GM12874 (cell line): ENCODE measurements around the gene CHST7.

Experiments used
- TF ChIP-seq, protein P1 (sequence below): IDR thresholded peaks from 2 replicates; pipeline ENCODE4 v1.5.1; 2011; ENCODE audit warnings: low read depth, mild to moderate bottlenecking, control low read depth, low read length, moderate library complexity; ENCODE audit not compliant: insufficient read depth

CHST7 gene

DNA sequence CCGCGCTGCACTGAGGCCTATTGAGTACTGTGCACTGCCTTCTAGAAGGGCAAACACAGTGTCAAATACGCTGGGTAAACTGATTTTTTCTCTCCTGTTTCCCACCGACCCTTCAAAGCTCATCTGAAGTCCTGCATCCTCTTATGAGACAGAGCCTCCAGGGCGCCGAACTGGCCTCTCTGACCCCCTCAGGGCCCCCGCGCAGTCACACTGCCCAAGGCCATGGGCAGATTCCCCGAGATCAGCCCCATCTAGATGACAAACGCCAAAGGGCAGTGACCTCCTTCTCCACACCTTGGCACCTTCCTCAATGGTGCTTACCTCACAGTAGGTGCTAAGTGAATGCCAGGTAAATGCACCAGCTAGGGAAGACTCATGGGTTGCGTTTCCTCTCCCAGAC, 34.4 kb downstream of the CHST7 start:
- TF ChIP-seq, protein P1, sequence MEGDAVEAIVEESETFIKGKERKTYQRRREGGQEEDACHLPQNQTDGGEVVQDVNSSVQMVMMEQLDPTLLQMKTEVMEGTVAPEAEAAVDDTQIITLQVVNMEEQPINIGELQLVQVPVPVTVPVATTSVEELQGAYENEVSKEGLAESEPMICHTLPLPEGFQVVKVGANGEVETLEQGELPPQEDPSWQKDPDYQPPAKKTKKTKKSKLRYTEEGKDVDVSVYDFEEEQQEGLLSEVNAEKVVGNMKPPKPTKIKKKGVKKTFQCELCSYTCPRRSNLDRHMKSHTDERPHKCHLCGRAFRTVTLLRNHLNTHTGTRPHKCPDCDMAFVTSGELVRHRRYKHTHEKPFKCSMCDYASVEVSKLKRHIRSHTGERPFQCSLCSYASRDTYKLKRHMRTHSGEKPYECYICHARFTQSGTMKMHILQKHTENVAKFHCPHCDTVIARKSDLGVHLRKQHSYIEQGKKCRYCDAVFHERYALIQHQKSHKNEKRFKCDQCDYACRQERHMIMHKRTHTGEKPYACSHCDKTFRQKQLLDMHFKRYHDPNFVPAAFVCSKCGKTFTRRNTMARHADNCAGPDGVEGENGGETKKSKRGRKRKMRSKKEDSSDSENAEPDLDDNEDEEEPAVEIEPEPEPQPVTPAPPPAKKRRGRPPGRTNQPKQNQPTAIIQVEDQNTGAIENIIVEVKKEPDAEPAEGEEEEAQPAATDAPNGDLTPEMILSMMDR: no peak

- TF ChIP-seq, protein P1: no peak
Observed at GRCh38 chrX:46610070-46610658, 36.6 kb downstream of the CHST7 start.

DNA sequence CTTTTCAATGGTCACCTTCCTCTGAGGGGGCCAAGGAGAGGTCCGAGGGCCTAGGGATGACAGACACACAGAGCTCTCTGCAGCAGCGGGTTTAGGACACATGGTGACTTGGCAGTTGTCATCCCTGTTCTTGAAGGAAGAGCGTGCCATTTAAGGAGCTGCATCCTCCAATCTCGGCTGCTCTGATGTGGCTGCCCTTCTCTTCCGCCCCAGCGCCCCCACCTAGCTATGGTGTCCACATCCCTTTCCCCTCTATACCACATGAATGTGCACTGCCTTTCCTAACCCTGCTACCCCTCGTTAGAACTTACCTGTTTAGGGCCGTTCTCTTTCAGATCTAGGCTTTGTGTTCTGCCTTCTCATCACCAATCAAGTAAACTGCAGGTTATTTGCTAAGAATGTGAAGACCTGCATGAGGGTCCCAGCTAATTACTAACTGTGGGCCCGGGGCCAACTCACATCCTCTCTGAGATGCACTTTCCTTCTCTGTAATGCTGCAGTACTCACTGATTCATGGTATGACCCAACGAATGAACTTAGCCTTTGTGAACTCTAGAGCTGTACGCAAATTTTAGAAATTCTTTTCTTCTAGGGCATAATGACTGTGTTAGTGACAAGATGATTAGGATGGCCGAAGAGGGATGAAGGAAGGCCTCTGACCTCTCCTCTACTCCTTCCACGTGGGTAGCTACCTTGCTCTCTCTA, 38.2 kb downstream of the CHST7 start:
- TF ChIP-seq, protein P1: no peak

GRCh38 chrX:46617906-46618305, 44.3 kb downstream of the CHST7 start:
- TF ChIP-seq, protein P1: no peak

DNA sequence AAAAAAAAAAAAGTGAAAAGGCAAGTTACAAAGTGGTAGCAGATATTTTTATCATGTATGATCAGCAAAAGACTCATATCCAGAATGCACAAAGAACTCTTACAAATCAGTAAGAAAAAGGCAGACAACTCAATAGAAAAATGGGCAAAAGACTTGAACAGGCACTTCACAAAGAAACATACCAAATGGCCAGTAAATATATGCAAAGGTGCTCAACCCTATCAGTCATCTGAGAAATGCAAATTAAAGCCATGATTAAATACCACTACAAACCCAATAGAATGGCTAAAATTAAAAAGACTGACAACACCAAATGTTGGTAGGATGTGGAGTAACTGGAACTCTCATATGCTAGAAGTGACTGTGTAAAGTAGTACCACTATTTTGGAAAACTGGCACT, 45.4 kb downstream of the CHST7 start:
- TF ChIP-seq, protein P1: no peak

GRCh38 chrX:46620505-46620904, 46.9 kb downstream of the CHST7 start:
- TF ChIP-seq, protein P1: no peak

- TF ChIP-seq, protein P1: no peak
Observed at GRCh38 chrX:46621572-46621971, 48.0 kb downstream of the CHST7 start.
